Stimulated activated naive CD4-positive, alpha-beta T cell (primary cell): Measurements from ENCODE around the gene SAE1.
"Not testable (repeated sequence)": the region's sequence is repeated elsewhere in the genome, so short reads cannot be mapped to it uniquely, and the experiment has no call there.

ENCODE experiments used
- DNase-seq, 6 experiments: peaks; one replicate each; lab custom pipeline; 2025; lab: John Stamatoyannopoulos, UW

SAE1 gene

GRCh38 chr19:47130589-47131227, at the start of gene SAE1:
TSS of gene SAE1 (plus strand) at chr19:47130835. CDS start at chr19:47130931, 96 bp downstream.
- DNase-seq, result peak; percentile 80 to 91 (median 86)

GRCh38 chr19:47081095-47081494, 49.5 kb upstream of the SAE1 start:
- no peak for DNase-seq

GRCh38 chr19:47082493-47082892, 48.1 kb upstream of the SAE1 start:
- no peak for DNase-seq

GRCh38 chr19:47084879-47085439, 45.7 kb upstream of the SAE1 start:
- no peak for DNase-seq

GRCh38 chr19:47086280-47086679, 44.4 kb upstream of the SAE1 start:
- DNase-seq, result no peak

- no peak for DNase-seq
Measured at GRCh38 chr19:47089767-47090350, 40.8 kb upstream of the SAE1 start.

GRCh38 chr19:47093254-47093653, 37.4 kb upstream of the SAE1 start:
- DNase-seq, result no peak

- DNase-seq, result no peak
Measured at GRCh38 chr19:47093841-47094240, 36.8 kb upstream of the SAE1 start.

GRCh38 chr19:47094557-47095475, 35.8 kb upstream of the SAE1 start:
- DNase-seq, result peak in 3 of 6 experiments; percentile 13 to 22 (median 19)

- DNase-seq, result no peak
Measured at GRCh38 chr19:47095476-47096099, 35.0 kb upstream of the SAE1 start.

GRCh38 chr19:47096100-47096704, 34.4 kb upstream of the SAE1 start:
- no peak for DNase-seq

GRCh38 chr19:47096721-47097120, 33.9 kb upstream of the SAE1 start:
- no peak for DNase-seq

GRCh38 chr19:47097396-47098201, 33.0 kb upstream of the SAE1 start:
- no peak for DNase-seq

GRCh38 chr19:47098608-47099007, 32.0 kb upstream of the SAE1 start:
- no peak for DNase-seq

- DNase-seq, result no peak
Measured at GRCh38 chr19:47099576-47100050, 31.0 kb upstream of the SAE1 start.

- peak in 1 of 6 experiments; percentile 5 for DNase-seq
Measured at GRCh38 chr19:47100290-47100689, 30.3 kb upstream of the SAE1 start.

- not testable (repeated sequence) for DNase-seq
Measured at GRCh38 chr19:47101116-47101515, 29.5 kb upstream of the SAE1 start.

- no peak for DNase-seq
Measured at GRCh38 chr19:47102346-47103060, 28.1 kb upstream of the SAE1 start.

GRCh38 chr19:47104680-47105079, 26.0 kb upstream of the SAE1 start:
- DNase-seq, result no peak

GRCh38 chr19:47105874-47106273, 24.8 kb upstream of the SAE1 start:
- DNase-seq, result no peak
